ENCODE measurements around the gene PHF8.

PHF8 gene

DNA sequence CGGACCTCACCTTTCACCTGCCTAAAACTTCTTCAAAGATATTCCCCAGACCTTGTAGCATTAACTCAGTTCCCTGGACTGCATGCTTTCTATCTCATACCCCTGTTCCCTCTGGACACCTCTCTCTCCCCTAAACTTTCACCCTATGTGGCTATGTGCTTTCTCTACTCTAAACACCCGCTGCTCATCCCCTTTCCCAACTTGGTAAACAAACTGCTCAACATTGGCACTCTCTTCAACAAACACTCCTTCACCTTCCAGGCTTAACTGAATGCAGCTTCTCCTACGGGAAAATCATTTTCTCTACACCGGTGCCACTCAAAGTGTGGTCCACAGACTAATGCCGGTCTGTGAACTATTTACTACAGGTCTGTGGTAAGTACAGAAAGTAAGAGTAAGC is 19.9 kb downstream of the PHF8 start:
- H3K36me3 ChIP-seq (ENCODE audit: control insufficient read depth, insufficient read depth, low read length) = peaks cover 25% of the 10 kb centered on the region
- H3K4me3 ChIP-seq (ENCODE audit: extremely low read depth, insufficient read depth, low read length, poor library complexity, severe bottlenecking) = no peak overlapping the region
- H3K27ac ChIP-seq (ENCODE audit: low read depth, low read length, severe bottlenecking) = no peak overlapping the region
- no peaks in the 10 kb centered on the region for H3K4me1 ChIP-seq (ENCODE audit: control insufficient read depth, insufficient read depth, low read length, poor library complexity, severe bottlenecking)
- H3K9me3 ChIP-seq (ENCODE audit: control insufficient read depth, low read length) = no peaks in the 10 kb centered on the region
- 86 to 100% methylated on average over 1 to 2 of the region's 5 CpGs for WGBS, 2 experiments (ENCODE audit: insufficient coverage in 2 of 2)

DNA sequence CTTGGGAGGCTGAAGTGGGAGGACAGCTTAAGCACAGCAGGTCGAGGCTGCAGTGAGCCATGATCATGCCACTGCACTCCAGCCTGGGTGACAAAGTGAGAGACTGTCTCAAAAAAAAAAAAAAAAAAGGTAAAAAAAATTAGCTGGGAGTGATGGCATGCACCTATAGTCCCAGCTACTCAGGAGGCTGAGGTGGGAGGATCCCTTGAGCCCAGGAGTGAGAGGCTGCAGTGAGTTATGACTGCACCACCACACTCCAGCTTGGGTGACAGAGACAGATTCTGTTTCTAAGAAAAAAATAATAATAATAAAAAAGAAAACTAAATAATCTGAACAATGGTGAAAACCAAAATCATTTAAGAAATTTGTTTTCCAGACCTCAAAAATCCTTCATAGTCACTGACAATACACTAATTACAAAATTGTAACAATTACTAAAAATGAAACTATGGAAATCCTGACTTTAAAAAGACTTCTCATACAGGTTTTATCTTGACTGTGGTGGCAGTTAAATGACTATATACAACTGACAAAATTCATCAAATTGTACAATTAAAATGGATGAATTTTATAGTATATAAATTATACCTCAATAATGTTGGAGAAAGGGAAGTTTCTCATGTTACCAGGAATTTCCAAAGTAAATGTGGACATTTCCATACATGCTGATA is 31.3 kb downstream of the PHF8 start:
- Histone ChIP-seq H3K36me3 (ENCODE audit: control insufficient read depth, insufficient read depth, low read length) (peaks cover 43% of the 10 kb centered on the region), H3K4me1 (ENCODE audit: control insufficient read depth, insufficient read depth, low read length, poor library complexity, severe bottlenecking) (no peaks in the 10 kb centered on the region), H3K27ac (ENCODE audit: low read depth, low read length, severe bottlenecking) (no peak overlapping the region), H3K4me3 (ENCODE audit: extremely low read depth, insufficient read depth, low read length, poor library complexity, severe bottlenecking) (no peak overlapping the region), H3K9me3 (ENCODE audit: control insufficient read depth, low read length) (no peaks in the 10 kb centered on the region)
- no CpG with 5 or more reads among the region's 1 CpG for WGBS, 2 experiments (ENCODE audit: insufficient coverage in 2 of 2)

DNA sequence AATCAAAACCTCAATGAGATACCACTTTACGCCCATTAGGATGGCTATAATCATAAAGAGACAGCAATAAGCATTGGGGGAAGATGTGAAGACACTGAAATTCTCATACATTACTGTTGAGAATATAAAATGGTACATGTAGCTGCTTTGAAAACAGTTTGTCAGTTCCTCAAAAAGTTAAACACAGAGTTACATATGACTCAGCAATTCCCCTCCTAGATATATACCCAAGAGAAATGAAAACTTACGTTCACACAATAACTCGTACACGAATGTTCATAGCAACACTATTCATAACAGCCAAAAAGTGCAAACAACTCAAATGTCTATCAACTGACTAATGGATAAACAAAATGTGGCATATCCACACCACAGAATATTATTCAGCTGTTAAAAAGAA is 36.6 kb downstream of the PHF8 start:
- 80% methylated on average over 2 of the region's 4 CpGs; no CpG with 5 or more reads in 1 of the 2 experiments for WGBS, 2 experiments (ENCODE audit: insufficient coverage in 2 of 2)
- no peak overlapping the region for H3K4me3 ChIP-seq (ENCODE audit: extremely low read depth, insufficient read depth, low read length, poor library complexity, severe bottlenecking)

DNA sequence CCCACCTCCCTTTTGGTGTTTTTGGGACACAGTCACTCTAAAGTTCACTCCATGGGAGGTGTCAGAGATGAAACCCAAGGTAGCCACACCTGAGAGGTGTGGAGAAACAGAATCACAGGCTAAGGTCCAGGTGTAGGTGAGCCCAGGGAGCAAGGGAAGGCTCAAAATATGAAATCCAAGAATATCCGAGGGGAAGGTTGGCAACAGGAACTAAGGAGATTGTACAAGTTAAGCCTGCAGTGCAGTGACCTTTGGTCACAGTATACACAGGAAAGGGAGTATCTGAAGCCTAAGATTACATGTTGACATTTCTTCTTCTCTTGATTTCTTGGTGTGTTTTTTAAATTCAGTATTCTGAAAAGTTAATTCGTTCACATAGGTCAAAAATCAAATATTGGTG is 46.5 kb downstream of the PHF8 start:
- H3K4me1 ChIP-seq (ENCODE audit: control insufficient read depth, insufficient read depth, low read length, poor library complexity, severe bottlenecking) = no peaks in the 10 kb centered on the region
- no peak overlapping the region for H3K4me3 ChIP-seq (ENCODE audit: extremely low read depth, insufficient read depth, low read length, poor library complexity, severe bottlenecking)
- H3K36me3 ChIP-seq (ENCODE audit: control insufficient read depth, insufficient read depth, low read length) = peaks cover 37% of the 10 kb centered on the region
- 80 to 100% methylated on average over 1 of the region's 2 CpGs for WGBS, 2 experiments (ENCODE audit: insufficient coverage in 2 of 2)
- no peaks in the 10 kb centered on the region for H3K9me3 ChIP-seq (ENCODE audit: control insufficient read depth, low read length)
- no peak overlapping the region for H3K27ac ChIP-seq (ENCODE audit: low read depth, low read length, severe bottlenecking)

More for the DNA sequence above, 36.6 kb downstream of the PHF8 start:
- Histone ChIP-seq H3K27ac (ENCODE audit: low read depth, low read length, severe bottlenecking) (no peak overlapping the region), H3K36me3 (ENCODE audit: control insufficient read depth, insufficient read depth, low read length) (peaks cover 13% of the 10 kb centered on the region), H3K4me1 (ENCODE audit: control insufficient read depth, insufficient read depth, low read length, poor library complexity, severe bottlenecking) (no peaks in the 10 kb centered on the region), H3K9me3 (ENCODE audit: control insufficient read depth, low read length) (no peaks in the 10 kb centered on the region)

DNA sequence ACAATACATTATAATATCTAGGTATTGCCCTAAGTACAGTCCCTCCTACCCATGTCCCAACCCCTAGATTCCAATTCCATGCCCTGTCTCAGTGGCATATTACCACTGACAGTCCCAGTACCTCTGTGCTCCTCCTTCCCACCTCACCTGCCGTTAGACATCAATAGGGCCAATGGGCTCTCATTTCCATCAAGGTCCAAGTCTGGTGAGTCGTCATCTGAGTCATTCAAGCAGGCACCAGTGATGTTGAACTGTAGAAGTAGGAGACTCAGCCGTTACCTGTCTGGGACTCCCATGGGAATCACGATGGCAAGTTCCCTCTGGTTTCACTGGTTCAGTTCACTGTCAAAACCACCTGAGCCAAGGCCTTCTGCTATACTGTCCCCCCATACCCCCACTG is 51.7 kb downstream of the PHF8 start:
- Histone ChIP-seq H3K4me1 (ENCODE audit: control insufficient read depth, insufficient read depth, low read length, poor library complexity, severe bottlenecking) (no peaks in the 10 kb centered on the region), H3K9me3 (ENCODE audit: control insufficient read depth, low read length) (no peaks in the 10 kb centered on the region)
- WGBS, 2 experiments (ENCODE audit: insufficient coverage in 2 of 2) = 100% methylated on average over 1 of the region's 4 CpGs

DNA sequence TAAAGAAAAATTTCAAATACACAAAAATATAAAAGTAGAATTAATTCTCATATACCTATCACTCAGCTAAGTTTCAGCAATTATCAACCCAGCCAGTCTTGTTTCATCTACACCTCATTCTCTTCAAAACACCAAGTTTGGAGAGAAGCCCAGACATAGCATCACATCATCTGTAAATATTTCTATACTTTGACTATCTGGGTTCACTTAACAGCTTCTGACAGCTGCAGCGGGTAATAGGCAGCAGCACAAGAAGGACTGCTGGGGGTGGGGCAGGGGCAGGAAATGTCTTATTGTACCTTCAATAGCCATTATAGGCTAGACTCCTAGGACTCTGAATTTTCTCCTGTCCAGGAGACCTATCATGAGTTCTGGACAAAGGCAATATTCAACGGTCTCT is 54.1 kb downstream of the PHF8 start:
- H3K27ac ChIP-seq (ENCODE audit: low read depth, low read length, severe bottlenecking) = no peak overlapping the region
- no peak overlapping the region for H3K4me3 ChIP-seq (ENCODE audit: extremely low read depth, insufficient read depth, low read length, poor library complexity, severe bottlenecking)
- H3K36me3 ChIP-seq (ENCODE audit: control insufficient read depth, insufficient read depth, low read length) = peaks cover 34% of the 10 kb centered on the region
- no peaks in the 10 kb centered on the region for H3K4me1 ChIP-seq (ENCODE audit: control insufficient read depth, insufficient read depth, low read length, poor library complexity, severe bottlenecking)
- WGBS, 2 experiments (ENCODE audit: insufficient coverage in 2 of 2) = 100% methylated on average over 1 of the region's 2 CpGs
- no peaks in the 10 kb centered on the region for H3K9me3 ChIP-seq (ENCODE audit: control insufficient read depth, low read length)

More for the DNA sequence above, 51.7 kb downstream of the PHF8 start:
- Histone ChIP-seq H3K4me3 (ENCODE audit: extremely low read depth, insufficient read depth, low read length, poor library complexity, severe bottlenecking) (no peak overlapping the region), H3K27ac (ENCODE audit: low read depth, low read length, severe bottlenecking) (no peak overlapping the region), H3K36me3 (ENCODE audit: control insufficient read depth, insufficient read depth, low read length) (peaks cover 34% of the 10 kb centered on the region)

DNA sequence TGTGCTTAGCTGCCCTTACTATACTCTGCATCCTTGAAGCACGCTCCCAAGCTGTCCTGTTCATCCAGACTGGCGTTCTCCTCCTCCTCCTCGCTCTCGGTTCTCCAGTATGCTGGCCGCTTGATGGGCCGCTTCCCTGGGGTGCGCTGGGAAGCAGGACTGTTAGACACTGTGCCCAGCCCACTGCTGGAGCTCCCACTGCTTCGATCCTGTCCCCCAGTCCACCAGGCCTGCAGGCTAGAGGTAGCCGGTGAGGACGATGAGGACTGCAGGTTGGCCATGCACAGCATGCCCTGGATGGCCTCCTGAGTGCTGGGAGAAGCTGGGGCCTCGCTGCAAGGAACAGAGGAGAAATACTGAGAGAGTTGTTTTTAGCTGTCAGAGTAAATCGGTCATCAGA is 59.4 kb downstream of the PHF8 start:
- H3K9me3 ChIP-seq (ENCODE audit: control insufficient read depth, low read length) = no peaks in the 10 kb centered on the region
- WGBS, 2 experiments (ENCODE audit: insufficient coverage in 2 of 2) = 98% methylated on average over 8 to 11 of the region's 12 CpGs
- H3K36me3 ChIP-seq (ENCODE audit: control insufficient read depth, insufficient read depth, low read length) = peaks cover 33% of the 10 kb centered on the region
- H3K27ac ChIP-seq (ENCODE audit: low read depth, low read length, severe bottlenecking) = no peak overlapping the region
- H3K4me1 ChIP-seq (ENCODE audit: control insufficient read depth, insufficient read depth, low read length, poor library complexity, severe bottlenecking) = no peaks in the 10 kb centered on the region
- no peak overlapping the region for H3K4me3 ChIP-seq (ENCODE audit: extremely low read depth, insufficient read depth, low read length, poor library complexity, severe bottlenecking)

DNA sequence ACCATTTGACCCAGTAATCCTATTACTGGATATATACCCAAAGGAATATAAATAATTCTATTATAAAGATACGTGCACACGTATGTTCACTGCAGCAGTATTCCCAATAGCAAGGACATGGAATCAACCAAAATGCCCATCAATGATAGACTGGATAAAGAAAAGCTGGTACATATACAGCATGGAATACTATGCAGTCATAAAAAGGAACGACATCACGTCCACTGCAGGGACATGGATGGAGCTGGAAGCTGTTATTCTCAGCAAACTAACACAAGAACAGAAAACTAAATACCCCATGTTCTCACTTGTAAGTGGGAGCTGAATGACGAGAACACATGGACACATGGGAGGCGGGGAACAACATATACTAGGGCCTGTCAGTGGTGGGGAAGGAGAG is 69.7 kb downstream of the PHF8 start:
- peaks cover 4% of the 10 kb centered on the region for H3K9me3 ChIP-seq (ENCODE audit: control insufficient read depth, low read length)
- no peaks in the 10 kb centered on the region for H3K4me1 ChIP-seq (ENCODE audit: control insufficient read depth, insufficient read depth, low read length, poor library complexity, severe bottlenecking)
- no peak overlapping the region for H3K27ac ChIP-seq (ENCODE audit: low read depth, low read length, severe bottlenecking)
- H3K36me3 ChIP-seq (ENCODE audit: control insufficient read depth, insufficient read depth, low read length) = peaks cover 22% of the 10 kb centered on the region
- no peak overlapping the region for H3K4me3 ChIP-seq (ENCODE audit: extremely low read depth, insufficient read depth, low read length, poor library complexity, severe bottlenecking)
- WGBS, 2 experiments (ENCODE audit: insufficient coverage in 2 of 2) = no CpG with 5 or more reads among the region's 6 CpGs

DNA sequence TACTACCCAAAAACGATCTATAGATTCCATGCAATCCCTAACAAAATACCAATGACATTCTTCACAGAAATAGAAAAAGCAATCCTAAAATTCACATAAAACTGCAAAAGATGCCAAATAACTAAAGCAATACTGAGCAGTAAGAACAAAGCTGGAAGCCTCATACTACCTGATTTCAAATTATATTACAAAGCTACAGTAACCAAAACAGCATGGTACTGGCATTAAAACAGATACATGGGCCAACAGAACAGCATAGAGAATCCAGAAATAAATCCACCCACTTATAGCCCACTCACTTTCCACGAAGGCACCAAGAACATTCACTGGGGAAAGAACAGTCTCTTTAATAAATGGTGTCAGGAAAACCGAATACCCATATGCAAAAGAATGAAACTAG is 74.7 kb downstream of the PHF8 start:
- WGBS, 2 experiments (ENCODE audit: insufficient coverage in 2 of 2) = no CpG with 5 or more reads among the region's 3 CpGs
- H3K27ac ChIP-seq (ENCODE audit: low read depth, low read length, severe bottlenecking) = no peak overlapping the region
- peaks cover 19% of the 10 kb centered on the region for H3K36me3 ChIP-seq (ENCODE audit: control insufficient read depth, insufficient read depth, low read length)
- no peak overlapping the region for H3K4me3 ChIP-seq (ENCODE audit: extremely low read depth, insufficient read depth, low read length, poor library complexity, severe bottlenecking)
- peaks cover 5% of the 10 kb centered on the region for H3K9me3 ChIP-seq (ENCODE audit: control insufficient read depth, low read length)
- no peaks in the 10 kb centered on the region for H3K4me1 ChIP-seq (ENCODE audit: control insufficient read depth, insufficient read depth, low read length, poor library complexity, severe bottlenecking)

DNA sequence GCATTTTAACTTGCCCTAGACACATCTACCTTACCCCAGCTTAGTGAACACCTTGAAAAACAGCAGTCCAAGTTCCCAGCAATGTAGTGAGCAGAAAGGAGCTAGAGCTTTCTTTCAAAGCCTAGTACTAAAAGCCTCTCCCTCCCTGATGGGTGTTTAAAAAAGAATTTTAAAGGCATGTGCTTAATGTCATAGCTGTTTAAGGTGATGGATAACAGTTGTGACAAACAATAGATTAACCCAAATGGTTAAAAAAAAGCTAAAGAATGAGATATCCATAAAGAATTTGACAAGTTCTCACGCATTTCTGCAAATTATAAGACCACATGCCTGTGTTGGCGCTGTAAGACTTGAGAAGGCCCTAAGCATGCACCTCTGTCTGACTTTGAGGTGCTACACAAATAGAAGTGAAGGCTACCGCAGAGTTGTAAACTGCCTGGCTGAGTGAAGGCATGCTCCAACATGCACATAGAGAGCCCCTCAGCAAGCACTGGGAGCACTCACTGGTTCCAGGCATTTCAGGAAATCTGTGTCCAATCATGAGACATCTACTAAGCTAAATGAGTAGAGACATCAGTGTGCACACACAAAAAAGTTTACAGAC is 94.0 kb downstream of the PHF8 start:
- Histone ChIP-seq H3K4me1 (ENCODE audit: control insufficient read depth, insufficient read depth, low read length, poor library complexity, severe bottlenecking) (peaks cover 7% of the 10 kb centered on the region), H3K27ac (ENCODE audit: low read depth, low read length, severe bottlenecking) (peak overlapping the region; percentile 45), H3K36me3 (ENCODE audit: control insufficient read depth, insufficient read depth, low read length) (peaks cover 13% of the 10 kb centered on the region), H3K9me3 (ENCODE audit: control insufficient read depth, low read length) (no peaks in the 10 kb centered on the region), H3K4me3 (ENCODE audit: extremely low read depth, insufficient read depth, low read length, poor library complexity, severe bottlenecking) (no peak overlapping the region)
- WGBS, 2 experiments (ENCODE audit: insufficient coverage in 2 of 2) = 94 to 100% methylated on average over 1 to 2 of the region's 3 CpGs

DNA sequence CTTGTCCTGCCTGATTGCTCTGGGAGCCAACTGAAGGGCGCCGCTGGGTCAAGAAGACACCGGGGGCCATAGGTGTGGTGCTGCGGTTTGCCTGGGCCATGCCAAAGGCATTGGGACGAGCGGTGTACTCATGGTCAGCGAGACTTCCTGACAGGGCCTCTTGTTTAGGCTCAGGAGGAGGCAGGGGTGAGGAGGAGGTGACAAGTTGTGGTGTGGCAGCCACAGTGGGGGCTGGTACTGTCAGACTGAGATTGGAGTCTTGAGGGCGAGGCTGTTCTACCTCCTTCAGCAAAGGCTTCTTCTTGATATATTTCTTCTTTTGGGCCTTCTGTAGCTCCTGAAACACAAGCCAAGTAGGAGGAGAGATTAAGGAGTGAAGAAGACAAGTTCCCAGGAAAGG is 104.1 kb downstream of the PHF8 start:
- H3K27ac ChIP-seq (ENCODE audit: low read depth, low read length, severe bottlenecking) = no peak overlapping the region
- peaks cover 43% of the 10 kb centered on the region for H3K36me3 ChIP-seq (ENCODE audit: control insufficient read depth, insufficient read depth, low read length)
- H3K4me3 ChIP-seq (ENCODE audit: extremely low read depth, insufficient read depth, low read length, poor library complexity, severe bottlenecking) = no peak overlapping the region
- H3K9me3 ChIP-seq (ENCODE audit: control insufficient read depth, low read length) = no peaks in the 10 kb centered on the region
- 91 to 100% methylated on average over 2 to 4 of the region's 8 CpGs for WGBS, 2 experiments (ENCODE audit: insufficient coverage in 2 of 2)
- H3K4me1 ChIP-seq (ENCODE audit: control insufficient read depth, insufficient read depth, low read length, poor library complexity, severe bottlenecking) = no peaks in the 10 kb centered on the region

Measured in mesodermal cell (in vitro differentiated cells).